Fibroblast of skin of right quadriceps (primary cell): ENCODE measurements around the gene KLHL11.
A peak's percentile ranks its signal among the peaks of the same experiment; 100 is the strongest.
"Not testable (repeated sequence)": the region's sequence is repeated elsewhere in the genome, so short reads cannot be mapped to it uniquely, and the experiment has no call there.

Source experiments
- DNase-seq: peaks from one replicate; pipeline ENCODE4 v3.0.0-alpha.2; 2013

The KLHL11 gene

DNA sequence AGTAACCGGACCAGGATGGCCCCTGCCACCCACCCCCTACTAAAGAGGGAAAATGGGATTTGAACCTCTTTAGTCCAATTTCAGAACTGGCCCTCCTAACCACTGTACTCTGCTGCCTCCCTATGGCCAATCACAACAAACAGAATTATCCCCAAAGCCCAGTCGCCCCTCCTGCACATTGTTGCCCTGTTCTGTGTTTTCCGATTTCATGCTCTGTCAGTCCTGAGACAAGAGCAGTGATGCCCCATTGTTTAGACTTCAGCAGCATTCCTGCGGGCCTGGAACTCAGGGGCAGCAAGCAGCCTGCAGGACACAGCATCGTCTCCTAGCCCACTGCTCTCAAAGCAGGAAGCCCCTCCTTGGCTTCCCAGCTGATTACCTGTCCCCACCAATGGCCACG, 20.5 kb upstream of the KLHL11 start:
- DNase-seq = no peak

DNA sequence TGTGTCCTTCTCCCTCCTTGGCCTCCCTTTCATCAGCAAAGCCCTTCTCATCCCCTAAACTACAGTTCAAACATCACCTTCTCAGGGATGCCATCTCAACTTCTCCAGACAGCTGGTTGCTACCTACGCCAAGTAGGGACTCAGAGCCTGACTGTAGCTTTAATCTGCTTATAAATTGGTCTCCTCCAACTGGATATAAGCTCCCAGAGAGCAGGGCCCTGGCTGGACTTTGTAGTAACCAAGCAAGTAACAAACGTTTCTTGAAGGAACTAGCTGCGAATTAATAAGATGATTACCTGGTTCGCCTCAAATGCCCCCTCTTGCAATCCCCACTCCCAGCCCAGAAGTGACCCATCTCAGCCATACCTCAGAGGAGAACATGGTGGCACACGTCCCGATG, 17.5 kb upstream of the KLHL11 start:
- DNase-seq = no peak

DNA sequence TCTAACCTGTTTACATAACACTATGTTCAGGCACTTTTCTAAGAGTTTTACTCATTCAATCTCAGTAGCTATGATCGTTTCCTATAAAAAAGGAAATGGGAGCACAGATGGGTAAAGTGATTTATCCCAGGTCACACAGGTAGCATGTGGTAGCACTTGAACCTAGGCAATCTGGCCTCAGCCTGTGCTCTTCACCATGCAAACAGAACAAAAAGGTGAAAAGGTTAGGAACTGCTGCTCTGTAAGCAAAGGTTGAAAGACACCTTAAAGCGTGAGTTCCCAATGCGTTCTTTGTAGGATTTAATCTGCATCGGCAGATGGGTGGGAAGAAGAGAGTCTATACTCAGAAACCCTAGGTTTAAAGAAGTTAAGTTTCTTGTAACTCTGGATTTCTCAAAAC, 14.9 kb upstream of the KLHL11 start:
- no peak for DNase-seq

DNA sequence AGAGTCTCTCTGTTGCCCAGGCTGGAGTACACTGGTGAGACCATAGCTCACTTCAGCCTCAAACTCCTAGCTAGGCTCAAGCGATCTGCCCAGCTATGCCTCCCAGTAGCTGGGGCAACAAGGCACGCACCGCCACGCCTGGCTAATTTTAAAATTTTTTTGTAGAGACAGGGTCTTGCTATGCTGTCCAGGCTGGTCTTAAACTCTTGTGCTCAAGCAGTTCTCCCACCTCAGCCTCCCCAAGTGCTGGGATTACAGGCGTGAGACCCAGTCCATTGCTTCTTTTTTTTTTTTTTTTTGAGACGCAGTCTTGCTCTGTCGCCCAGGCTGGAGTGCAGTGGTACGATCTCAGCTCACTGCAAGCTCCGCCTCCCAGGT, 9.1 kb upstream of the KLHL11 start:
- DNase-seq = not testable (repeated sequence)

DNA sequence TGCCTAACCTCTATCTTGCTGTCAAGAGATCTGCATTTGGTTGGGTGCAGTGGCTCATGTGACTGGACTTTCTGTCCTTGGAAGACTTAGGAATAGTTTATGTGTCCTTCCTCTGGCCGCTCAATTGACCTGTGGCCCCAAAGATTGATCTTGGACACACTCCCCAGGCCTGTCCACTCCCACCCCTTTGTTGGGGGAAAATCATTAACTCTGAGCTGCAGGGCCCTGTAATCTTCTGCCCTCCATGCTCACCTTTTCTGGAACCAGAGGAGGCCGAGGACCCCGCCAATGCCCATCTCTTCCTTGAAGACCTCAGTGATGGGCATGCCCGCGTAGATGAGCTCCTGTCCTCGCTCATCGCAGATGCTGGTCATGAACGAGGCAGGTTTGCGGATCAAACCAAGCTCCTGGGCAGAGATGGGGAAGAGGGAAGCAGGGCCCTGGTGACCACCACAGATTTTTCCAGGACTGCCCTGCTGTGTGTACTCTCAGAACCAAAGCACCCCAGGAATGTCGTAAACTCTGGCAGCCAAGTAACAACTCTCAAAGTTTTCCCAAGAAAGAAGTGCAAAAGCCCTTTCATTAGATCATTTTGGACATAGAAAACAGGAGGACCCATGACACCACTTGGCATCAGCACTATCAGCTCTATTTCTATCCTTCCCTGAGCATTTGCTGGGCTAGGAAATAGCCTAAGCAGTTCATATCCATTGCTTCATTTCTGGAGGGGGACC, 8.5 kb upstream of the KLHL11 start:
- DNase-seq = no peak

DNA sequence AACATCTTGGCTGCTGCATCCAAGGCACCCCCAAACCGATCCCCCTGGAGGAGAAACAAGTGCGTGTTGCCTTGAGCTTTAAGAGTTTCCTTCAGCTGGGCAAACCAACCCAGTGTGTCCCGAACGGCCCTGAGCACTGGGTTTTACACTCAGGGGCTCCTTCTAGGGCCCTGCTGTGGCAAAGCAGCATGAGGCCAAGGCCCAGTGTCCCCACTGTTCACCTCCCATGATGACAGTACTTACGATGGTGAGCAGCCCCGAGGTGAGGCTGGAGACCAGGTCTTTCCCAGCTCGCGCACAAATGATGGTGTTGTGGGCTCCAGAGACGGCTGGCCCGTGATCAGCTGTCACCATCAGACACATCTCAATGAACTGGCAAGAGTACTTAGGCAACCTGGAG, 6.6 kb upstream of the KLHL11 start:
- no peak for DNase-seq

DNA sequence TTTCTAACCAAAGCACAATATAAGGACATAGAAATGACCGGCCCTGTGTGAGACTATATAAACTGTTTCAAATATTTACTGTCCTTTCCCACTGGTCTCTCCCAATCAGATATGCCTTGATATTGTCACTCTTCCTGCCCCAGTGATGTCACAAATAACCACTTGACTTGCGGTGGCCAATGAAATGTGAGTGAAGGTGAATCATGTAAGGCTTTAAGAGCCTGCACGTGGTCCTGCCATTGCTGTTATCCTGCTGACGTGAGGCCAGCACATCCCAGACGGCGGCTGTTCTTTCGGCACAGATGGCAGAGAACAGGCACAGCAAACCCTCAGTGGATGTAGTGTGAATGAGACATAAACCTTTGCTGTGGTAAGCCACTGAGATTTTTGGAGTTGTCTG, 5.4 kb upstream of the KLHL11 start:
- DNase-seq = no peak

DNA sequence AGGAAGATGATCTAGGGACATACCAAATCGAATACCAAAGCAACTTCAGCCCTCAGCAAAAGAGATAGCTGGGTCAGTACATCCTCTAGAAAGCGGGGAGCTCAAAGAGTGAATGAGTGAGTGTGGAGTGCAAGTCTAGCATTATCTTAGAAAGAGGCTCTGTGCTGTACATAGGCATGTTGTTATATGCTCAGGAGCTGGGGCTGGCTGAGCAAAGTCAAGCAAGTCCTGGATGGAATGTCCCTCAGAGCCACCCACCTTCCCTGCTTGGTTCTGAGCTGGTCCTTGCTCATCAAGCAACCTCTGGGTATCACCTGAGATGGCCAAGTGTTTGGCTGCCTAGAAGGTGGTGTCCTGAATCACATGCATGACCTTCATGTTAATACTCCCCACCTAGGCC, 4.9 kb upstream of the KLHL11 start:
- DNase-seq = no peak

DNA sequence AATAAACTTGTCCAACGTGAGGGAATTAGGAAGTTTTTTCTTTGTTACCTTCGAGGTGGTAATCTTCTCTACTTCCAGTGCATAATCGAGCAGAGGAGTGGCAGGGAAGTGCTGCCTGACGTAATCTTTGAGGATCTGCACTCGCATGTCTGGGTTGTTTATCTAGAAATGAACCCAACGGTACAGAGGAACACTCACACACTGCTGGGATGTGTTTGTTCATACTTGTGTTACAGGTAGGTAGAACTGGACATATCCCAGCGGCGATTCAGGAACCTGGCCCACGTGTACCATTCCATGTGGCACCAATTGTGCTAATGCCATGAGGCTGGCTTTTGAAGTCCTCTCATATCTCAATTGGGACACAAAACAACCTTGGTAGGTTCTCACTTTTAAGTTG, 4.2 kb upstream of the KLHL11 start:
- DNase-seq = no peak

DNA sequence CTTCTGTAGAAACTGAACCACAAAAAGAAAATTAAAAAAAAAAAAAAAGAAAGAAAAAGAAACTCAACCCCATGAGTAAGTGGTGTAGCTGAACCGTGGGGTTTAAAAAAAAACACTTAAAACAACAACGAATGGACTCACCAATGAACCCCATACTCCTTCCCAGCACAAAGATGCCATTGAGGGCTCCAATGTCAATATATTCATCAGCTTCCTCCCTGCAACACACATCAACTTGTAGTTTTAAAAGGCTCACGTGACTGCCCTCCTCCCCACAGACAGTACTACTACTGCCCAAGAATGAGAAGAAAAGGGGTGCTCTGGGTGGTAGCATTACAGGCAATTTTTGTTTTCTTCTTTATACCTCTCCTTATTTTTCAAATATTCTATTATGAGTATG, 3.3 kb upstream of the KLHL11 start:
- DNase-seq = no peak

DNA sequence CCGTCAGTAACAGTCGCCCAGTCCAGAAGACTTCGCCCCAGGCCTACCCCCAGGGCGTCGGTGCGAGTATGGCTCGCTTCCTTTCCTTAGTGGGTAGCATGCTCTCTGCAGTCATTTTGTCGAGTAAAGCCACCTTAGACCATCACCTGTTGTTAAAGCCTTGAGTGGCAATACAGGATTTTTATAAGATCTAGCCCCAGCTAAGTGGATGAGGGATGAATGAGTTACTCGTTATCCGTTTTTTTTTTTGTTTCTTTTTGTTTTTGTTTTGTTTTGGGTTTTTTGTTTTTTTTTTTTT, 322 bp upstream of the KLHL11 start:
- DNase-seq = no peak

DNA sequence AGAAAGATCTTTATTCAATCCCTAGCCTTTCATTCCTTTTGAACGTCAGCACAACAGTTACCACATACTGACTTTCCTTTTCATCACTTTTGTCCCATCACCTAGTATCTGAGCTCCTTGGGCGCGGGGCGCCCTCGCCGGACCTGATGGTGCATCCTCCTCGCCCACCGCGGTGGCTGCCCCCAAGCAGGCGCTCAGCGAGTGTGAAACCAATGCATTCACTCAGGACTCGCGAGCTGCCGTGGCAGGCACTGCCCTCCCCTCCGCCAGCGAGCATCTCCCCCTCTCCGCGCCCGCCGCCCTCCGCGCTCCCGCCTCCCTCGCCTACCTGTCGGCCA, 756 bp downstream of the KLHL11 start:
- DNase-seq = no peak

DNA sequence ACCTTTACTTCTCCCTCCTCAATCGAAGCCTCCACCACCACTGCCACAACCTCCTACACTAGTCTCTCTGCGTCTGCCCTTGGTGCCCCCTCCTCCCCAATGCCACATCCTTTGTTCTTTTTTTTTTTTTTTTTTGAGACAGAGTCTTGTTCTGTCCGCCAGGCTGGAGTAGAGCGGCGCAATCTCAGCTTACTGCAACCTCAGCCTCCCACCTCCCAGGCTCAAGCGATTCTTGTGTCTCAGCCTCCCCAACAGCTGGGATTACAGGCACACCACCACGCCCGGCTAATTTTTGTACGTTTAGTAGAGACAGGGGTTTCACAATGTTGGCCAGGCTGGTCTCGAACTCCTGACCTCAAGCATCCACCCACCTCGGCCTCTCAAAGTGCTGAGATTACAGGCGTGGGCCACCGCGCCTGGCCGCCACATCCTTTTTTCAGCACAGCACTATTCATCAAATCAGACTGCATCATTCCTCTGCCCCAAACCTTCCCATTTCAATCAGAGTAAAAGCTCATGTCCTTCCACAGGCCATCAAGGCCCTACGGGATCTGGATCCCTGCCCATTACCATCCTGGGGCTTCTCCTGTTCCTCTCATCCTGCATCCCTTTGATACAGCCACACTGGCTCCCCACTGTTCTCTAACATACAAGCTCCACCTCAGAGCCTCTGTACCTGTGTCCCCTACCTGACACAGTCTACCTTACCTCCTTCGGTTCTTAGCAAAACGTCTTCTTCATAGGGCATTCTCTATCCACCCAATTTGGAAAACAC, 2.0 kb downstream of the KLHL11 start:
- DNase-seq = no peak

DNA sequence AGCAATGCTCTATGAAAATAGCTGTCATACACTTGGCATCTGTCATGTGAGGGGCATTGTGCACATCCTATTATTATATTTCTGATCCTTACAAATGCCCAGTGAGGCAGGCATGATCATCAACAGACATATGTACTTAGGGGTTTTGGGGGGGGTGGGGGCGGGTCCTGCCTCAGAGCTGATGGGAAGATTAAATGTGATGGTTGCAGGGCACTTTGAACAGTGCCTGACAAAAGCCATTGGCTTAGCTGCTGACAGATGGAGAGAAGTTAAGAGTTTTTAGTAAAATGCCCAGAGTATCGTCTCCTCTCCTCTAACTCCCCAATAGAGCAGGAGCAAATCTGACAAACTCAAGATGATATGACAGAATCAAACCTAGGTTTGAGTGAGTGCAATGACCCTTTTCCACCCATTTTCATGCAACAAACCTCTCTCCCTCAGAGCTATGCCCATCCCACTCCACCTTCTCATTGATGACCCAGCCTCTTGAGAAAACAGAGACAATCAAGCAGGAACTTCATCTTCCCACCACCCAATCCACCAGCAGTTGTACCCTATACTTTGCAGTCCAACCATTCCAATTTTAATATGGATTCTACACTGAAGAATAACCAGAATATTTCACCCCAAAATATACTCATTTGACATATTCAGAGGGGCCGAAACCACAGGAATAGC, 4.8 kb downstream of the KLHL11 start:
- DNase-seq = no peak

DNA sequence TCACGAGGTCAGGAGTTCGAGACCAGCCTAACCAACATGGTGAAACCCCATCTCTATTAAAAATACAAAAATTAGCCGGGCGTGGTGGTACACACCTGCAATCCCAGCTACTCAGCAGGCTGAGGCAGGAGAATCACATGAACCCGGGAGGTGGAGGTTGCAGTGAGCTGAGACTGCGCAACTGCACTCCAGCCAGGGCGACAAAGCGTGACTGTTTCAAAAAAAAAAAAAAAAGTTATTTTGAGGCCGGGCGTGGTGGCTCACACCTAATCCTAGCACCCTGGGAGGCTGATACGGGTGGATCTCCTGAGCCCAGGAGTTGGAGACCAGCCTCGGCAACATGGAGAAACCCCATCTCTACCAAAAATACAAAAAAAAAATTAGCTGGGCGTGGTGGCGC, 13.8 kb downstream of the KLHL11 start:
- DNase-seq = not testable (repeated sequence)

DNA sequence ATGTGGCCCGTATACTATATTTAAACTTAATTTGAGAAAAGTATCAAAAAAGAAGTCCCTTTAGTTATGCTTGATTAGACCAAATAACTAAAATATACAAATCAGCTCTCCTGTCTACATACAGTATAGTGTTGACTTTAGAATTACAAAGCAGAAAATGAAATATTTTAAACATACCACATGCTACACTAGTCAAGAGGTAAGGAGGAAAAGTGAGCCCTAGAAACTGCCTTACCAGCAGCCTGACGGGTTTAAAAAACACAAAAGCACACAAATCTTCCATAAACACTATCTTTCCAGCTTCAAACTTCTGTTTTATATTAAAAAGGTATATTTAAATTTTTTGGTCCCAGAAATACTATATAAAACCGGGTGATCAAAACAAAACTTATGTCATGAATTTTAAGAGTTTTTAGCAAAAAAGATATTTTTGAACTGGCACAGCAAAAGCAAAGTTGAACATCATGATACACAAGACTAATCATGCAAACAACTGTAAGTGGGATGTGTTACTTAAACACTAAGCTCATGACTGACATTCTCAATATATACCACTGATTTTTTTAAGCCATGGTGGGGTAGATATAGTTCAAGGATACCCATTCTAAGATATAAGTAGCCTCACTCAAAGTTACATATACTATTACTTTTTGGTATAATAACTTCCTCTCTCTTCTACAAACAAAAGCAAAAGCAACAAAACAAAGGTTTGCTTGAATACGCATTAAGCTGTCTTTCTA, 15.8 kb downstream of the KLHL11 start:
- DNase-seq = no peak

DNA sequence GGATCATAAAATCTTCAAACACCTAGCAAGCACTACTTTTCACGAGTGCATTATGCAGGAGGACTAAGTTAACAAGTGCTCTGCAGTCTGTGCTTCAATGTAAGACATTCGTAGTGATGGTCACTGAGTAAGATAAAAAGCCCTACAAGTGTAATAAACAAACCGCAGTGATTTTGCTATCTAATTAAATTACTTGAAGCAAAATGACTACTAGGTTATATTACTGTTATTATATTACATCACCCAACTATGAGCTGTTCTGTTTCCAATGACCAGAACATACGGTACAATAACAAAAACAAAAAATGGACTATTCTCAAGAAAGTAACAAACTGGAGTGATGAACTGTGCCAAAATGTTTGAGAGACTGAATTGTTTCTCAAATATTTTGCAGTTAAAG, 16.4 kb downstream of the KLHL11 start:
- no peak for DNase-seq

DNA sequence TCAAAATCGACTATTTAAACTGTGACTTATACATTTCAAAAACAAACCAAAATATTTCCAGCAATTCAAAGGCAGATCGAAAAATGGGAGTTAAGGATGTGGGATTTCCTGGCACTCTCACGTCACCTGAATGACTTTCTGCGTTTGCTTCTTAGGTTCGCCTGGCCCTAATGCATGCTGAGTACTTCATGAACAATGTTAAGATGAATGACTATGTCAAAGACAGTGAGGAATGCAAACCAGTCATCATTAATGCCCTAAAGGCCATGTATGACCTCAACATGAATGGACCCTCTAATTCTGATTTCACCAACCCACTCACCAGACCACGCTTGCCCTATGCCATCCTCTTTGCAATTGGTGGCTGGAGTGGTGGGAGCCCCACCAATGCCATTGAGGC, 20.3 kb downstream of the KLHL11 start:
- DNase-seq = no peak

DNA sequence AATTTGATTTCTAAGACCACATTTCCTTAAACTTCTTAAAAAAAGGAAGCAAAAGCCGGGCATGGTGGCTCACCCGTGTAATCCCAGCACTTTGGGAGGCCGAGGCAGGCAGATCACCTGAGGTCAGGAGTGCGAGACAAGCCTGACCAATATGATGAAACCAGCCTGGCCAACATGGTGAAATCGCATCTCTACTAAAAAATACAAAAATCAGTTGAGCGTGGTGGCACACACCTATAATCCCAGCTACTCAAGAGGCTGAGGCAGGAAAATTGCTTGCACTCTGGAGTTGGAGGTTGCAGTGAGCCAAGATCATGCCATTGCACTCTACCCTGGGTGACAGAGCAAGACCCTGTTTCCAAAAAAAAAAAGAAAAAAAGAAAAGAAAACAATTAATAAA, 24.4 kb downstream of the KLHL11 start:
- DNase-seq = not testable (repeated sequence)

DNA sequence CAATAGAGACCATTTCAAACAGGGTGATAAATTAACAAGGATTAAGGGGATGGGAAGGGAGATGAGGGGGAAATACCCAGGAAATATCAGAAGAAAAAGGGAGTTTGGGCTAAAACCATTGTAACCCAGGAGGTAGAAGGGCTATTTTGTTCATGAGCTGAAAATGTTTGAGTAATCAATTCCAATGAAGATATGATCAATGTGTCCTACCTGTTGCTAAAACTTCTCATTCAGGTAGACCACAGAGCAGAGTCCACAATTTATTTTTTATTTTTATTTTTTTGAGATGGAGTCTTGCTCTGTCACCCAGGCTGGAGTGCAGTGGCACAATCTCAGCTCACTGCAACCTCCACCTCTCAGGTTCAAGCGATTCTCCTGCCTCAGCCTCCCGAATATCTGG, 25.8 kb downstream of the KLHL11 start:
- not testable (repeated sequence) for DNase-seq

DNA sequence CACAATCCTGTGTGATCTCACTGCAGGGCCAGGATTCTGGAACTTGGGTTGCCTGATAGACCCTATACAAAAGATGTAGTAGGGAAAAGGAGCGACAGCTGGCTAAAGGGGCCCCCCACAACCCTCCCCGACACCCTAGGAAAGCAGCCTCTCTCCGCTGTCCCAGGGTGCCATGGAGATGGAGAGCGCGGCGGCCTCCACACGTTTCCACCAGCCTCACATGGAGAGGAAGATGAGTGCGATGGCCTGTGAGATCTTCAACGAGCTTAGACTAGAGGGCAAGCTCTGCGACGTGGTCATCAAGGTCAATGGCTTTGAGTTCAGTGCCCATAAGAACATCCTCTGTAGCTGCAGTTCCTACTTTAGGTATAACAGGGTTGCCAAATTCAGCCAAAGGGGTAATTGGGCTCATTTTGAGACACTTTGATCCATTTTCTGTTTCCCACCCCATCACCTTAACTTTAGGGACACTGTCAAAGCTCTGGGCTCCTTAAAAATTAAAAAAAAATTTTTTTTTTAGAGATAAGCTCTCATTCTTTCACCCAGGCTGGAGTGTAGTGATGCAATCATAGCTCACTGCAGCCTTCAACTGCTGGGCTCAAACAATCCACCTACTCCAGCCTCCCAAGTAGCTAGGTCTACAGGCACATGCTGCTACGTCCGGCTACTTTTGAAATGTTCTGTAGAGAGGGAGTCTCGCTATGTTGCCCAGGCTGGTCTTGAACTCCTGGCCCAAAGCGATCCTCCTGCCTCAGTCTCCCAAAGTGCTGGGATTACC, 27.3 kb downstream of the KLHL11 start, which contains the start of gene KLHL10:
Gene KLHL10 (plus strand): TSS at position 65 of the 778 bp plus-strand sequence. CDS start 108 bp downstream, at position 173.
- DNase-seq = no peak

DNA sequence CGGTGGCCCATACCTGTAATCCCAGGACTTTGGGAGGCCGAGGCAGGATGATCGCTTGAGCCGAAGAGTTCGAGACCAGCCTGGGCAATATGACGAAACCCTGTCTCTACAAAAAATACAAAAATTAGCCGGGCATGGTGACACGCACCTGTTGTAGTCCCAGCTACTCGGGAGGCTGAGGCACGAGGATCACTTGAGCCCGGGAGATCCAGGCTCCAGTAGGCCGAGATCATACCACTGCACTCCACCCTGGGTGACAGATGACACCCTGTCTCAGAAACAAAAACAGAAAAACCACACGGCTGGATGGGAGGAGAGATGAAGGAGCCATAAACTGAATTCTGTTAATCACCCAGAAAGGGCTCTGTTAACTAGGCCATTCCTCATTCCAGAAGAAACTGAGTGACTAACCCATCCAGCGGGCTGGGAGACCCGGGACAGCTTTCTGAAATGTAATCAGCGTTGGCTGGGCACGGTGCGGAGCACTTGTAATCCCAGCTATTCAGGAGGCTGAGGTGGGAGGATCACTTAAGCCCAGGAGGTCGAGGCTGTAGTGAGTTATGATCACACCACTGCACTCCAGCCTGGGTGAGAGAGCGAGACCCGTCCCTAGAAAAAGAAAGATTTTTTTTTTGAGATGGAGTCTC, 28.6 kb downstream of the KLHL11 start:
- peak; percentile 11 for DNase-seq
